GM06990 (cell line): Measurements from ENCODE around the gene SLC35D1.

ENCODE experiments used
- DNase-seq: peaks from one replicate; pipeline ENCODE4 v3.0.0-alpha.2; 2011; ENCODE audit not compliant: insufficient read length; ENCODE audit errors: extremely low read depth
- H3K27me3 ChIP-seq: replicated peaks from 2 replicates; pipeline ENCODE4 v1.6.0; 2011; ENCODE audit warnings: low read length; ENCODE audit not compliant: control insufficient read depth, insufficient read depth
- H3K36me3 ChIP-seq: 2 replicates; pipeline ENCODE4 v1.5.1; 2011; ENCODE audit warnings: low read length; ENCODE audit not compliant: control insufficient read depth, insufficient read depth
- H3K4me3 ChIP-seq: replicated peaks from 2 replicates; pipeline ENCODE4 v1.5.1; 2011; ENCODE audit warnings: low read depth, mild to moderate bottlenecking, control low read depth, low read length
- CTCF ChIP-seq: IDR thresholded peaks from 2 replicates; pipeline ENCODE4 v1.5.1; 2011; ENCODE audit warnings: low read length, control low read depth, mild to moderate bottlenecking, inconsistent platforms; ENCODE audit not compliant: insufficient read depth, poor library complexity, severe bottlenecking

SLC35D1 gene

DNA sequence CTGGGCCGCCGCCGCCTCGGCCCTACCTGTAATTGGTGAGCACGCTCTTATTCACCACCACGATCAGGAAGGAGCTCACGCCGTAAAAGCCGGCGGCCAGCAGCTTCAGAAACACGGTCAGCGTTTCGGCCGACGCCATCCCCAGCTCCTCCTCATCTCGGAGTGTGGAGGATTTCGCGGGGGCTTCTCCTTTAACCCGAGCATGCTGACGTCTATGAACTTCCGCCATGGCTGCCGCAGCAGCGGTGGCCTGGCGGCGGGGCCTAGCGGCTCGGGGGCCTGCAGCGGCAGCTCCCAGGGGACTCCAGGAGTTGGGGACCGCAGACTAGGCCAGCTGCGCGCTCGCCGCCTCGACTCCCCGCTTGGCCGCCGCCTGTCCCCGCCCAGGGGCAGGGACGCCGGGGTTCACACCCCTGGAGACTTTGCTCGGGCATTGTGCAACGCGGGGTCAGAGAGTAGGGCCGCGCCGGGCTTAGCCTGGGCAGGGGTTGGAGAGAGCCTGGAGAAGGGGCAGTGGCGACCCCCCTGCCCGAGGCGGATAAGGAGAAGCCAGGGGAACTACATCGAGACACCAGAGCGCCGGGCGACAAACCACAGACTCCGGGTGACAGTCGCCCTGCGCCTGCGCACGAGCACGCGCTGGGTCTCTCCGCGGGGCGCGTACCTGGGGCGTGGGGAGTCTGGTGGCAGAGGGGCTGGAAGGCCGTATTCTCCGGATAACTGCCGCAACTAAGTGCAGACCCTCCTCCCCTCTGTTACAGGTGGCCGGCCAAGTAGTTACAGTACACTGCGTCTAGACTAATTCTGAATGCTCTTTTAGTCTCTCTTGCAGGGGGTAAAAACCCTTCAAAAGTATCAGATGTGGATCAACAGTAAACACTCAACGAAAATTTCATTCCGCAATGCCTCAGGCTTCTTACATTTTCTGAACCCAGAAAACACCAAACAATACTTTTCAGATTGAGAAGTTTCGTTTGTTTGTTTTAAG, at the start of gene SLC35D1:
Gene SLC35D1 (minus strand): TSS at position 364 of the 988 bp plus-strand sequence. CDS start 135 bp downstream, at position 229.
- DNase-seq: peak; percentile 89
- no peak for TF ChIP-seq CTCF
- Histone ChIP-seq H3K36me3 (no peaks in the 10 kb centered on the region), H3K27me3 (no peaks in the 10 kb centered on the region), H3K4me3 (peak within 1 kb of the TSS; percentile 71)

DNA sequence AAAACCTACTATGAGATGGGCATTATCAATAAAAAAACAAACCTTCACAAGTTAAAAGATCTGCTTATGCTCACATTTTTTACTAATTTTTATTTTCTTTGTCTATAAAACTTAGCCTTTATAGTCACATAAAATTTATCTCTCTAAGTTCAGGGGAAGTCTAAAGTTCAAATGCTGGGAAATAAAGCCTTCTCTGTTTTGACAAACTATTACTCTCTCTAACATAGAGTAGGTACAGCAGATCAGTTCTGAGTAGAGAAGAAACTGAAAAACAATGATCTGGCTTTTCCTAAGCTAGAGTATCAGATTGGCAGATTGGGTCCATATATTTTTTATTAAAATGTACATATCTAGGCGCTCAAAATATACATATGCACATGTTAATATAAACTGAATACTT, 49.6 kb upstream of the SLC35D1 start:
- TF ChIP-seq CTCF: no peak
- no peak overlapping the region for H3K4me3 ChIP-seq
- DNase-seq: no peak
- no peaks in the 10 kb centered on the region for H3K36me3 ChIP-seq
- H3K27me3 ChIP-seq: no peaks in the 10 kb centered on the region

- H3K4me3 ChIP-seq: no peak overlapping the region
- no peaks in the 10 kb centered on the region for H3K36me3 ChIP-seq
- no peak for TF ChIP-seq CTCF
- H3K27me3 ChIP-seq: no peaks in the 10 kb centered on the region
- DNase-seq: no peak
Observed at GRCh38 chr1:67100833-67101232, 46.9 kb upstream of the SLC35D1 start.

DNA sequence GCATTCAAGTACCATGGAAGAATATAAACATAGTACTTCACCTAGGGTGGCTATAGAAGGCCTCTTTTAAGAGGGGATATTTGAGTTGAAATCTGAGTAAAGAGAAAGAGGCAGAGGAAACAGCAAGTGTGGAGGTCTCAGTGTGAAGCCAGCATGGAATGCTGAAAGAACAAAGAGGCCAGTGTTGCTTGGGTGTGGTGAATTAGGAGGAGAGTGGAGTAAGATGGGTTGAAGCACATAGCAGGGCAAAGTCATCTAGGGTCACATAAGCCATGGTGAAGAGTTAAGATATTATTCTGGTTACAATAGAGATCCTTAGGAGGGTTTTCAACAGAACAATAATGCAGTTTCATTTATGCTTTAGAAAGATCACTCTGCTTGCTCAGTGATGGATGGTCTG, 43.4 kb upstream of the SLC35D1 start:
- DNase-seq: no peak
- no peak overlapping the region for H3K4me3 ChIP-seq
- no peaks in the 10 kb centered on the region; the same call in 1 of the 2 replicates for H3K27me3 ChIP-seq
- TF ChIP-seq CTCF: no peak
- H3K36me3 ChIP-seq: no peaks in the 10 kb centered on the region

DNA sequence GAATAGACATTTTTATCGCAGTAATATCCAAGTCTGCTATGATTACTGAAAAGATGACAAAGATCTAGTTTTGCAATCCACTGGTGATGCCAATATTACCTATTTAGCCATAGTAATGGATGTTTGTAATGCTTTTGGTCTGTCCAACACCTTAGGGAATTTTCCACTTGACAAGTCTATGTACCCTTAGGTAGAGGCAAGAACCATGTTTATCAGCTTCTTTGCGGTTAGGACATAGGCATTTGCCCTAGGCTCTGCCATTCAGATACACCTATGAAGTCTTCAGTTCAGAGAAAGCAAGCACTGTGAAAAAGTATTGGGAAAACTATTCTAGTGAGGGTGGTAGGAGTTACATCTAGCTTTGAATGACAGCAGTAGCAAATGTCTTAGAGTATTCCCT, 40.2 kb upstream of the SLC35D1 start:
- Histone ChIP-seq H3K27me3 (no peaks in the 10 kb centered on the region; the same call in 1 of the 2 replicates), H3K36me3 (no peaks in the 10 kb centered on the region), H3K4me3 (no peak overlapping the region)
- no peak for TF ChIP-seq CTCF
- no peak for DNase-seq
